Measurements from ENCODE around the gene RAB6B. TPM values are rescaled to one million over a fixed set of nuclear protein-coding genes. Genes with fewer than 3 reads are reported as not detected.

RAB6B gene
- total RNA-seq, 1 donor from 2014 or later, result 11.3 TPM

- Mint-ChIP-seq H3K27ac (ENCODE audit: unreplicated experiment) (no peak overlapping the region), H3K4me1 (ENCODE audit: unreplicated experiment) (peaks cover 9% of the 10 kb centered on the region), H3K36me3 (ENCODE audit: unreplicated experiment) (no peaks in the 10 kb centered on the region), H3K9me3 (ENCODE audit: unreplicated experiment) (peaks cover 7% of the 10 kb centered on the region), H3K27me3 (ENCODE audit: unreplicated experiment) (peaks cover 2% of the 10 kb centered on the region), H3K4me3 (ENCODE audit: unreplicated experiment) (no peak overlapping the region)
- TF ChIP-seq, protein P1, sequence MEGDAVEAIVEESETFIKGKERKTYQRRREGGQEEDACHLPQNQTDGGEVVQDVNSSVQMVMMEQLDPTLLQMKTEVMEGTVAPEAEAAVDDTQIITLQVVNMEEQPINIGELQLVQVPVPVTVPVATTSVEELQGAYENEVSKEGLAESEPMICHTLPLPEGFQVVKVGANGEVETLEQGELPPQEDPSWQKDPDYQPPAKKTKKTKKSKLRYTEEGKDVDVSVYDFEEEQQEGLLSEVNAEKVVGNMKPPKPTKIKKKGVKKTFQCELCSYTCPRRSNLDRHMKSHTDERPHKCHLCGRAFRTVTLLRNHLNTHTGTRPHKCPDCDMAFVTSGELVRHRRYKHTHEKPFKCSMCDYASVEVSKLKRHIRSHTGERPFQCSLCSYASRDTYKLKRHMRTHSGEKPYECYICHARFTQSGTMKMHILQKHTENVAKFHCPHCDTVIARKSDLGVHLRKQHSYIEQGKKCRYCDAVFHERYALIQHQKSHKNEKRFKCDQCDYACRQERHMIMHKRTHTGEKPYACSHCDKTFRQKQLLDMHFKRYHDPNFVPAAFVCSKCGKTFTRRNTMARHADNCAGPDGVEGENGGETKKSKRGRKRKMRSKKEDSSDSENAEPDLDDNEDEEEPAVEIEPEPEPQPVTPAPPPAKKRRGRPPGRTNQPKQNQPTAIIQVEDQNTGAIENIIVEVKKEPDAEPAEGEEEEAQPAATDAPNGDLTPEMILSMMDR (IDR thresholded peaks at IDR 0.05), result no peak
- no peak for DNase-seq (ENCODE audit: extremely low spot score, unreplicated experiment)
Measured at GRCh38 chr3:133851931-133852330, 43.8 kb downstream of the RAB6B start.

GRCh38 chr3:133851266-133851906, 44.3 kb downstream of the RAB6B start:
- peaks cover 7% of the 10 kb centered on the region for H3K9me3 Mint-ChIP-seq (ENCODE audit: unreplicated experiment)
- TF ChIP-seq, protein P1 (IDR thresholded peaks at IDR 0.05), result no peak
- H3K27ac Mint-ChIP-seq (ENCODE audit: unreplicated experiment), result no peak overlapping the region
- peaks cover 9% of the 10 kb centered on the region for H3K4me1 Mint-ChIP-seq (ENCODE audit: unreplicated experiment)
- no peak for DNase-seq (ENCODE audit: extremely low spot score, unreplicated experiment)
- H3K4me3 Mint-ChIP-seq (ENCODE audit: unreplicated experiment), result no peak overlapping the region
- no peaks in the 10 kb centered on the region for H3K36me3 Mint-ChIP-seq (ENCODE audit: unreplicated experiment)
- peaks cover 2% of the 10 kb centered on the region for H3K27me3 Mint-ChIP-seq (ENCODE audit: unreplicated experiment)

DNA sequence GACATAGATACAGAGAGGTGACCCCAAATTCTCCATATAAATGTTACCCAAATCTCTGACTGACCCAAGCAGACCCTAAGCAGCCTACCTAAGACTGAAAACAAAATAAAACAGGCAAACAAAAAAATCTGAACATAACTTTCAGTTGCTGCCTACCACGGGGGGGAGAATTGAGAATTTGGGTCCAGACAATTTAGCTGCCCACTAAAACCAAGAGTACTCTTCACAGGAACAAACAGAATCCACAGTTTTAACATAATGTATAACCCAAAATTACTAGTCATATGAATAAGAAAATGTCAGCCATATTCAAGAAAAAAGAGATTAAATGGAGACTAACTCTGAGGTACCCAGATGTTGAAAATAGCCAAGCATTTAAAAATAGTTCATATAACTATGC, 45.6 kb downstream of the RAB6B start:
- peaks cover 9% of the 10 kb centered on the region for H3K4me1 Mint-ChIP-seq (ENCODE audit: unreplicated experiment)
- no peak for DNase-seq (ENCODE audit: extremely low spot score, unreplicated experiment)
- TF ChIP-seq, protein P1 (IDR thresholded peaks at IDR 0.05), result no peak
- H3K27me3 Mint-ChIP-seq (ENCODE audit: unreplicated experiment), result peaks cover 2% of the 10 kb centered on the region
- peaks cover 7% of the 10 kb centered on the region for H3K9me3 Mint-ChIP-seq (ENCODE audit: unreplicated experiment)
- H3K27ac Mint-ChIP-seq (ENCODE audit: unreplicated experiment), result no peak overlapping the region
- no peak overlapping the region for H3K4me3 Mint-ChIP-seq (ENCODE audit: unreplicated experiment)
- no peaks in the 10 kb centered on the region for H3K36me3 Mint-ChIP-seq (ENCODE audit: unreplicated experiment)

DNA sequence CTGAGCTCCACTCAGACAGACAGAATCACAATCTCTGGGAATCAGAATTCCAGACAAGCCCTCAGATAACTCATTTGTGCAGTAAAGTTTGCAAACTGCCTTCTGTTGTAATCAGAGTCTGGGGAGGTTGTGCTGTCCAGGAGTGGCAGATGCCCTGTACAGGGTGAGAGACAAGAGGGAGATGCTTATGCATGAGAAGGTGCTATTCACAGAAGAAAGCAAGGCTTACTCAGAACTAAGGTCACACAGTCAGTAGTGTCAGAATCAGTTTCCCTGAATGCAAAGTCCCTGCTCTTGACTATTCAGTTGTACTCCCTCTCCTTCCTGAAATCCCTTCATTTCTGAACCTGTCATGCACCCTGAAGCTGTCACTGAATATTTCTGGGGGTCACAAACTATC, 46.3 kb downstream of the RAB6B start:
- peaks cover 2% of the 10 kb centered on the region for H3K27me3 Mint-ChIP-seq (ENCODE audit: unreplicated experiment)
- DNase-seq (ENCODE audit: extremely low spot score, unreplicated experiment), result no peak
- peaks cover 6% of the 10 kb centered on the region for H3K4me1 Mint-ChIP-seq (ENCODE audit: unreplicated experiment)
- no peaks in the 10 kb centered on the region for H3K36me3 Mint-ChIP-seq (ENCODE audit: unreplicated experiment)
- H3K9me3 Mint-ChIP-seq (ENCODE audit: unreplicated experiment), result peaks cover 7% of the 10 kb centered on the region
- H3K4me3 Mint-ChIP-seq (ENCODE audit: unreplicated experiment), result no peak overlapping the region
- TF ChIP-seq, protein P1 (IDR thresholded peaks at IDR 0.05), result no peak
- no peak overlapping the region for H3K27ac Mint-ChIP-seq (ENCODE audit: unreplicated experiment)

- peaks cover 2% of the 10 kb centered on the region for H3K27me3 Mint-ChIP-seq (ENCODE audit: unreplicated experiment)
- H3K4me1 Mint-ChIP-seq (ENCODE audit: unreplicated experiment), result peaks cover 10% of the 10 kb centered on the region
- H3K4me3 Mint-ChIP-seq (ENCODE audit: unreplicated experiment), result no peak overlapping the region
- DNase-seq (ENCODE audit: extremely low spot score, unreplicated experiment), result no peak
- H3K9me3 Mint-ChIP-seq (ENCODE audit: unreplicated experiment), result no peaks in the 10 kb centered on the region
- TF ChIP-seq, protein P1 (IDR thresholded peaks at IDR 0.05), result no peak
- H3K36me3 Mint-ChIP-seq (ENCODE audit: unreplicated experiment), result no peaks in the 10 kb centered on the region
- no peak overlapping the region for H3K27ac Mint-ChIP-seq (ENCODE audit: unreplicated experiment)
Measured at GRCh38 chr3:133845127-133845526, 50.6 kb downstream of the RAB6B start.

Measured in osteocyte (in vitro differentiated cells).